GM19025 (cell line): ENCODE results near the gene CCDC182.
A peak's percentile ranks its signal among the peaks of the same experiment; 100 is the strongest.

ENCODE experiments used
- ATAC-seq: cut with Tn5 transposase; IDR thresholded peaks from one replicate; pipeline ENCODE4 v1.9.1; 2021; ENCODE audit warnings: mild to moderate bottlenecking, low read depth, moderate library complexity; ENCODE audit not compliant: unreplicated experiment

CCDC182 gene

GRCh38 chr17:57732062-57732461, 13.0 kb downstream of the CCDC182 start:
- ATAC-seq, result no peak

DNA sequence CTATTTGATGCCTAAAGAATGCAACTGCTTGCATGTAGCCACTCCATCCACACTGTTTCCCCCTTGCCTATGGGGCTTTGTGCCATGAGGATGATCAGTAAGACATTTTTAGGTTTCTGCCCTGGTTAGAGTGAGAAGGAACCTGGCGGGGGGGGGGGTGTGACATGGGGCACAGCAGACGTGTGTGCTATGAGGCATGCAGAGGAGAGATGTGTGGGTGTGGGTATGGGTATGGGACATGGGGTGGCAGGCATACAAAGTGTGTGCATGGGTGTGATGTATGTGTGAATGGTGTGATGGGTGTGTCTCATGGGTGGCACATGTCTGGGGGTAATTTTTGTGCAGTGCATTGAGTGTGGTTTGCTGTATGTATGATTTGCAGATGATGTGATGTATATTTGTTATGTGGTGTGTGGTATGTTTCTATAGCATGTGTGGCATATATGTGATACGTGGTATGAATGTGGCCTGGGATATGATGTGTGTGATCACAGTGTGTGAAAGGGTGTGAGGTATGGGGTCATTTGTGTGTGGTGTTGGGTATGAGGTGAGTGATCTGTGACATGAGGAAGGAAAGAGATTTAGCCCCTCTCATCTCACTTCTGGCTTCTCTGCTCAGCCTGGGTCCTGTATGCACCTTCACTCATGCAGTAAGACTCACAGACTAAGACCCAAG, 14.9 kb downstream of the CCDC182 start:
- no peak for ATAC-seq

DNA sequence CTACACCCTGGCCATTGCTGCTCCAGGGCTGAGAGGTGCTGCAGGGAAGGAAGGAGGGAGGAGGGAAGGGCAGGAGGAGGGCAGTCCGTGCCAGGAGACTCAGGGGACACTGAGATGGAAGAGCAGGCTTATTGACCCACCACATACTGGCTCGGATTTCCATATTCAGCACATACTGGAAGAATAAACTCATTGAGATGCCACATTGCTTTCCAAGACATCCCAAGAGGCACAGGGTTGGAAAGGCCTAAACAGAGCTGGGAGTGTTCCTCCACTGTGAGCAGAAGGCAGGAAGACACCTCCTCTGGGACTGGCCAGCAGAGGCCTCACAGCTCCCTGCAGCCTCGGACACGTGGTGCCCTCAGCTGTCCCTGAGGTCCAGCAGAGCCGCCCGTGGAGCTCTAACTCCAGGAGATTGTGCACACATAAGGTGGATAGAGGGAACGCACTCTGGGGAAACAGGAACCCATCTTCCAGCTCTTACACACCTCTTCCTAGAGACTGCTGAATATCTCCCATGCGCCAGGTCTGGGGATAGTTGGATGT, 17.4 kb downstream of the CCDC182 start:
- no peak for ATAC-seq

- ATAC-seq, result no peak
Observed at GRCh38 chr17:57726838-57727237, 18.3 kb downstream of the CCDC182 start.

DNA sequence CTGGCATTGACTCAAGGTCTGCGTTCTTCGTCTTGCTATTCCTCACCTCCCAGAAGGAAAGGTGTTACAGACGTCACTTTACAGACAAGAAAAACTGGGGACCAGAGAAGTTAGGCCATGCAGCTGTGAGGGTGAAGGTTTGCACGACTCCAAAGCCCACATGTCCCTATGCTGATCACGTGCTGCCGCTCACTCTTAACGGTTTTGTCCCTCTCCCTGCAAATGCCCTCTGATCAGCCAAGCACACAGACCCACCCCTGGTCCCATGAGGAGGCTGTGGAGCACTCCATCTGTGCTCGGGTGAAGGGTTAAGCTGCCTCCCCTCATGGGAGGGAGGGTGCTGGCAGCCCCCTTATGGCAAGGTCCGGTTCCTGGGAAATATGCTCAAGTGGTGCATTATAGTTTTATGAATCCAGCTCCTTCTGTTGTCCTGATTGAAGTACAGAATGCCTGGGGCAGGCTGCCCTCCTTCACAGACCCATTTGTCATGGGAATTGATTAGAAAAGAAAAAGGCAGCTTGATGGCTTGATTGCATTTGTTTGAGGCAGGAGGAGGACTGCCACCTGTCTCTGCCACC, 18.8 kb downstream of the CCDC182 start:
- ATAC-seq, result no peak

- ATAC-seq, result no peak
Observed at GRCh38 chr17:57724729-57725125, 20.4 kb downstream of the CCDC182 start.

DNA sequence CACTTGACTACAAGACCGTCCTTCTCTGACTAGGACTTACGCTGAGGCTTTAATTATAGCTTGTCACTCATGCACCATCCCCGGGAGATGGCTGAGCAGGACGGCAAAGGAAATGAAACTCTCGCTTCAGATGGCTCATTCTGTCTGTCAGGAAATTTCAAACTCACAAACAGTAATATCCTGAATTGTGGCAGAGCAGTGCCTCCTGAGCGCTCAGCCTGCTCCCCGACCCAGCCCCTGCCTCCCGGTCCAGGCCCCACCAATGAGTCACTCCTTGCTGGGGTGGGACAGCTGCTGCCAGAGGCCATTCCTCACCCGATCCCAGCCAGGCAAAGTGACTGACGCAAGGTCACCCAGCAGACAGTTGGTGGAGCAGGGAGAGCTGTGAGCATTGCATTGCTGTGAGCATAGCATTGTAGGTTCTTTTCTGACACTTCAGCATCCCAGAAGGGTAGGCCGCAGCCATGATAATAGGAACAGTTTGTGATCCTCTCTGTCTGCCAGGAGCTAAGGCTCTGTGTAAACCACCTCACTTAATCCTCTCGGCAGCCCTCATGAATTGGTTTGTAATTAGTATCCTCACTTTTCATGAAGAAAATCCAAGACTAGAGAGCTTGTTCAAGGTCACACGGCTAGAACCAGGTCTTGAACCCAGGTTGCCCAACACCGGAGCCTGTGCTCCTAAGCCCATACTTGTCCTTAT, 20.9 kb downstream of the CCDC182 start:
- ATAC-seq, result peak; percentile 63

DNA sequence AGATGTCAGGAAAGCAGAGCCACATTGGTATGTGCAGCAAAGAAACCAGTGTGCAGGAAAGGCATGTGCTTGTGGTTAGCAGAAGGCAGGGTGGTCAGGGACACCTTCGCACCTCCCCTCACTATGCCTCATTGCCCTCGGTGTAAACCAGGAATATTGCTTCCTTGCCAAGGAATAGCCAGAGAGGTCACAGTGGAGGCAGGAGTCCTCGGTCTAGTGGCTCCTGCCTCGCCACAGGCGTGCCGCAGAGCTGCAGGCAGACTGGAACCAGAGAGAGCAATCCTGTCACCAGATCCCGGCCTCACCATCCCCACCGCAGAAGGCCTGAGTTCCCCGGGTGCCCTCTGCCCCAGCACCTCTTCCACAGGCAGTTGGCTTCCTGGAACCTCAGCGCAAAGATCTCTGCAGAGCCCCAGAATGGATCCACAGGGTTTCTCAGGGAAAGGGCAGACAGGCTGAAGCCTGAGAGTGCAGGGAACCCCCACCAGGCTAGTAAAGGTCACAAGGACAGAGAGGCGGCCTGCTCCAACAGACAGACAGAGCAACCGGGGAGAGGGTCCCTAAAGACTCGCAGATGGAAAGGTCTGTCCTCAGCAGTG, 21.6 kb downstream of the CCDC182 start:
- no peak for ATAC-seq

GRCh38 chr17:57722704-57723043, 22.4 kb downstream of the CCDC182 start:
- no peak for ATAC-seq

GRCh38 chr17:57721967-57722703, 23.0 kb downstream of the CCDC182 start:
- no peak for ATAC-seq

DNA sequence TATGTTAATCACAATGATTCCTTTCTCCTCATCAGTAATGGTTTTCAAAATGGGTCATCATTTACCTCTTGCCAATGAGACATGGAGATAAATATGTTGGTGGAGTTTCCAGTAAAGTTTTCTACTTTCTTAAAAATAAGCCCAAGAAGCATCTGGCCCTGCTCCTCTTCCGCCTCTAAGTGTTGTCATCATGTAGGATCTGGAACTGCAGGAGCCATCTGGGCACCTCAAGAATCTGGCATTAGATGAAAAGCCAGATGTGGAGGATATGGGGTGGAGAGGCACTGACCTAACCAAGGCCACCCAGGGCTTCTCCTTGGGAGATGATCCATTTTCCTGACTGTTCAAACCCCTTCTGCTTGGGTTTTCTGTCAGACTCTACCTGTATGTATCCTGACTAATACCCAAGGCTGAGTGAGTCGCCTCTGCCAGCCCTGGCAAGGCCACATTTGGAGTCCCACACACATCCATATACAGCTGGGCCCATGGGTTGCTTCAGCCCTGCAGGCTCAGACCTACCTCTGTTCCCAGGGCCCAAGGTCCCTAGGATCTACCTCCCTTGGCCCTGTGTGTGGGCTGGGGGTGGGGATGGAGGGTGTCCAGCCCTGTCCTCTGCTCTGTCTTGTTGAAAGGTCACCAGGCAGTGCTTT, 24.6 kb downstream of the CCDC182 start:
- no peak for ATAC-seq

- ATAC-seq, result no peak
Observed at GRCh38 chr17:57718878-57719277, 26.2 kb downstream of the CCDC182 start.

- no peak for ATAC-seq
Observed at GRCh38 chr17:57715981-57716380, 29.1 kb downstream of the CCDC182 start.

DNA sequence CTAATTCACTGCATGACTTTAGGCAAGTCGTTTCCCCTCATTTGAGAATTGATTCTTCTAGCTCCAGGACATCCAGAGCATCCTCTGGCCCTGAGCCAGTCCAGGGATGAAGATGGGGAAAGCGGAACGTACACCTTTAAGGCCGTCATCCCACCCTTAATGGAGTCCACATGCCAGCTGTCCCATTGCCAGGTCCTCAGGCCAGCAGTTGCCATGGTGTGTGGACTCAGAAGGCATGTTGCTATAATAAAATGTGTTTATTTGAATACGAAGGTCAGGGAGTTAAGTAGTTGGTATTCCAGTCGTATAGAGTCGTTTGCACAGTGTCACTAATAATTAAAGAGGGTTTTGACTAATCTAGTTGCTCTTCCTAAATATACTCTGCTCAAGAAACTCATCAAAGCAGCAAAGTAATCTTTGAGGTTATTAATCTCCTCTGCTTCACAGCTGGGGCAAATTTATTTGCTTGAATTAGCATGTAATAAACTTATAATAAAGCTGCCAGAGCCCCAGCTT, 30.4 kb downstream of the CCDC182 start:
- ATAC-seq, result no peak

- ATAC-seq, result no peak
Observed at GRCh38 chr17:57713140-57713539, 32.0 kb downstream of the CCDC182 start.

- no peak for ATAC-seq
Observed at GRCh38 chr17:57708410-57708809, 36.7 kb downstream of the CCDC182 start.

- ATAC-seq, result no peak
Observed at GRCh38 chr17:57707892-57708291, 37.2 kb downstream of the CCDC182 start.

- no peak for ATAC-seq
Observed at GRCh38 chr17:57706761-57707160, 38.3 kb downstream of the CCDC182 start.

- ATAC-seq, result no peak
Observed at GRCh38 chr17:57705921-57706695, 39.0 kb downstream of the CCDC182 start.
